B cell (primary cell): Measurements from ENCODE around the gene NCK2. TPM values are rescaled to one million over a fixed set of nuclear protein-coding genes. Genes with fewer than 3 reads are reported as not detected.

ENCODE experiments used
- ATAC-seq: fragments of 200-7000 bp; cut with Tn5 transposase; one replicate; pipeline ENCODE4 v1.10.0; 2021; ENCODE audit warnings: low read depth, mild to moderate bottlenecking, moderate number of reproducible peaks, moderate library complexity
- CTCF ChIA-PET: fragments of 350-600 bp; sonication (Branson Sonifier 250); formaldehyde crosslinking; loops from one replicate; lab custom pipeline; 2021; ENCODE audit warnings: antibody characterized with exemption, inconsistent platforms; lab: Charles Lee
- POLR2A ChIA-PET: fragments of 350-600 bp; sonication (Branson Sonifier 250); formaldehyde crosslinking; loops from one replicate; lab custom pipeline; 2021; ENCODE audit warnings: antibody characterized with exemption; lab: Charles Lee
- DNase-seq: peaks from one replicate; pipeline ENCODE4 v3.0.0; 2013
- H2AFZ ChIP-seq: 2 replicates; pipeline ENCODE4 v1.6.1; 2012; ENCODE audit warnings: mild to moderate bottlenecking, low read depth, low read length; ENCODE audit not compliant: insufficient read depth, poor library complexity, severe bottlenecking
- H3K27ac ChIP-seq, 2 donors: 1 replicate in 1 of 2; 2 replicates in 1 of 2; pipeline ENCODE4 v1.5.1; 2012 to 2013; ENCODE audit warnings: low read length in 2 of 2, mild to moderate bottlenecking in 2 of 2, moderate library complexity in 1 of 2
- H3K27me3 ChIP-seq, 4 experiments: fragments of 200-600 bp in 1 of 4; sonication (generic) in 1 of 4; replicated peaks in 1 of 4; 1 replicate in 2 of 4; 2 replicates in 2 of 4; pipeline versions ENCODE4 v1.6.1 to v1.7.0; 2013 to 2016; ENCODE audit warnings: low read length in 3 of 4, mild to moderate bottlenecking in 2 of 4, mixed read lengths in 1 of 4, moderate library complexity in 1 of 4; ENCODE audit not compliant: insufficient read depth in 4 of 4, control insufficient read depth in 3 of 4; ENCODE audit errors: control extremely low read depth in 1 of 4
- H3K36me3 ChIP-seq, 2 experiments: replicated peaks in 1 of 2; 1 replicate in 1 of 2; 2 replicates in 1 of 2; pipeline versions ENCODE4 v1.6.1 to v1.7.1; 2013; ENCODE audit warnings: low read length in 1 of 2; ENCODE audit not compliant: insufficient read depth in 2 of 2, control insufficient read depth in 1 of 2; ENCODE audit errors: control extremely low read depth in 1 of 2, extremely low read depth in 1 of 2
- H3K4me1 ChIP-seq, 2 donors: fragments of 200-600 bp in 1 of 2; sonication (generic) in 1 of 2; 1 replicate in 1 of 2; 2 replicates in 1 of 2; pipeline versions ENCODE4 v1.5.1 to v1.6.1; 2013 to 2017; ENCODE audit warnings: low read length in 2 of 2; ENCODE audit not compliant: control insufficient read depth in 2 of 2, insufficient read depth in 2 of 2
- H3K4me2 ChIP-seq: replicated peaks from 2 replicates; pipeline ENCODE3; 2012; ENCODE audit warnings: mild to moderate bottlenecking, low read depth, low read length; ENCODE audit not compliant: poor library complexity, severe bottlenecking
- H3K4me3 ChIP-seq, 5 experiments: fragments of 200-600 bp in 1 of 5; sonication (generic) in 1 of 5; 1 replicate in 3 of 5; 2 replicates in 2 of 5; pipeline versions ENCODE4 v1.5.1 to v1.7.0; 2011 to 2016; ENCODE audit warnings: low read length in 4 of 5, mild to moderate bottlenecking in 4 of 5, low read depth in 2 of 5, control low read depth in 1 of 5, moderate library complexity in 1 of 5; ENCODE audit not compliant: insufficient read depth in 1 of 5; ENCODE audit errors: control extremely low read depth in 1 of 5, extremely low read depth in 1 of 5
- H3K79me2 ChIP-seq: fragments of 200-600 bp; sonication (generic); one replicate; pipeline ENCODE4 v1.6.0; 2016; ENCODE audit warnings: low read length; ENCODE audit not compliant: control insufficient read depth, insufficient read depth
- H3K9ac ChIP-seq: fragments of 200-600 bp; sonication (generic); 2 replicates; pipeline ENCODE4 v1.6.1; 2017; ENCODE audit warnings: mild to moderate bottlenecking, low read length, moderate library complexity
- H3K9me3 ChIP-seq, 3 donors: one replicate each; pipeline versions ENCODE4 v1.6.1 to v1.7.1; 2013; ENCODE audit warnings: low read length in 2 of 3; ENCODE audit not compliant: control insufficient read depth in 2 of 3, insufficient read depth in 1 of 3; ENCODE audit errors: control extremely low read depth in 1 of 3
- H4K20me1 ChIP-seq: 2 replicates; pipeline ENCODE4 v1.6.0; 2012; ENCODE audit warnings: mild to moderate bottlenecking, low read length; ENCODE audit not compliant: insufficient read depth, control insufficient read depth, poor library complexity, severe bottlenecking
- H3K27ac Mint-ChIP-seq: one replicate; pipeline ENCODE4 v1.8.0; 2021; ENCODE audit warnings: mixed read lengths
- H3K27me3 Mint-ChIP-seq: one replicate; pipeline ENCODE4 v1.8.0; 2021; ENCODE audit warnings: mixed read lengths
- H3K4me1 Mint-ChIP-seq: one replicate; pipeline ENCODE4 v1.8.0; 2021; ENCODE audit warnings: mixed read lengths
- H3K4me3 Mint-ChIP-seq: one replicate; pipeline ENCODE4 v1.8.0; 2021; ENCODE audit warnings: mixed read lengths
- H3K9me3 Mint-ChIP-seq: one replicate; pipeline ENCODE4 v1.8.0; 2022; ENCODE audit warnings: mixed read lengths; ENCODE audit not compliant: insufficient read depth
- EZH2 ChIP-seq: IDR thresholded peaks from 2 replicates; pipeline ENCODE4 v1.6.1; 2012; ENCODE audit warnings: borderline replicate concordance, low read depth, mild to moderate bottlenecking, moderate library complexity, low read length; ENCODE audit not compliant: insufficient read depth, poor library complexity, severe bottlenecking
- WGBS: methylation state at CpG from one replicate; pipeline ENCODE4 v1.1.5; 2013; ENCODE audit warnings: missing lambda C conversion rate; ENCODE audit not compliant: insufficient coverage; 5-methylcytosine and 5-hydroxymethylcytosine counted together
- intact Hi-C: fragments of 100-400 bp; cut with micrococcal nuclease; formaldehyde crosslinking; loops from one replicate; pipeline ENCODE4 v1.10.0; 2022
- polyA plus RNA-seq: library from polyadenylated mRNA; depleted of rRNA; stranded (reverse); fragments of >200 nt; gene quantifications from 2 replicates; pipeline ENCODE4 v1.2.3, GENCODE V29; 2012
- total RNA-seq, 2 donors: library from RNA; stranded (reverse); fragments of 120-200 nt in 1 of 2; gene quantifications; 1 replicate in 1 of 2; 2 replicates in 1 of 2; pipeline versions ENCODE4 v1.2.3 to v1.2.4, GENCODE V29; 2013 to 2022
- TF ChIP-seq, protein P1 (sequence below): fragments of 200-600 bp; IDR thresholded peaks from one replicate; pipeline ENCODE4 v1.8.0; 2022; ENCODE audit warnings: antibody characterized with exemption, mild to moderate bottlenecking

NCK2 gene
- total and polyA plus RNA-seq, 2 donors (not counting 1 experiment from before 2014, with no cell fraction given) = 64.2 to 72.3 TPM

DNA sequence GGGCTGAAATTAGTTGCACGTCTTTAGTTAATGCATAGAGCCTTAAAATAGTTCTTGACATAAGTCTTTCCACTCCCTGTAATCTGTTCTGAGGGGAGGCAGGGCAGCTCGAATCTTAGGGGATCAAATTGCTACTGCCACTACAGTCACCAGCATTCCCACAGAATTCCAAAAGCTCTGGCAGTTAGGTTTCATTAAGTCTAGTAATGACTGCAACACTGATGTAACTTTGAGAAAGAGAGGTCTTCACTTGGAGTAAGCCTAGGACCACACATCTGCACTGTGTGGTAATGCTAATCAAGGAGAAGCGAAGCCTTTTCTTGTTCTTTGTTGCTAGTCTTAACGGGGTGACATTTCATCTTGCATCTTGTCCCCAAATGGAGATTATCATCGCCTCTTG is 19.3 kb upstream of the NCK2 start:
- H3K9me3 ChIP-seq = peaks cover 0 to 16% (median 7%) of the 10 kb centered on the region in 3 donors
- H3K4me2 ChIP-seq = no peak overlapping the region
- H4K20me1 ChIP-seq = no peaks in the 10 kb centered on the region
- POLR2A ChIA-PET = no interaction called here
- Mint-ChIP-seq H3K27ac (no peak overlapping the region), H3K4me1 (peaks cover 5% of the 10 kb centered on the region), H3K27me3 (no peaks in the 10 kb centered on the region), H3K9me3 (peaks cover 2% of the 10 kb centered on the region), H3K4me3 (no peak overlapping the region)
- H3K27me3 ChIP-seq = peaks cover 0 to 3% (median 0%) of the 10 kb centered on the region in 4 experiments
- no peak overlapping the region for H2AFZ ChIP-seq
- H3K4me3 ChIP-seq = no peak overlapping the region
- no peak for ATAC-seq
- TF ChIP-seq EZH2 = no peak
- TF ChIP-seq, protein P1, sequence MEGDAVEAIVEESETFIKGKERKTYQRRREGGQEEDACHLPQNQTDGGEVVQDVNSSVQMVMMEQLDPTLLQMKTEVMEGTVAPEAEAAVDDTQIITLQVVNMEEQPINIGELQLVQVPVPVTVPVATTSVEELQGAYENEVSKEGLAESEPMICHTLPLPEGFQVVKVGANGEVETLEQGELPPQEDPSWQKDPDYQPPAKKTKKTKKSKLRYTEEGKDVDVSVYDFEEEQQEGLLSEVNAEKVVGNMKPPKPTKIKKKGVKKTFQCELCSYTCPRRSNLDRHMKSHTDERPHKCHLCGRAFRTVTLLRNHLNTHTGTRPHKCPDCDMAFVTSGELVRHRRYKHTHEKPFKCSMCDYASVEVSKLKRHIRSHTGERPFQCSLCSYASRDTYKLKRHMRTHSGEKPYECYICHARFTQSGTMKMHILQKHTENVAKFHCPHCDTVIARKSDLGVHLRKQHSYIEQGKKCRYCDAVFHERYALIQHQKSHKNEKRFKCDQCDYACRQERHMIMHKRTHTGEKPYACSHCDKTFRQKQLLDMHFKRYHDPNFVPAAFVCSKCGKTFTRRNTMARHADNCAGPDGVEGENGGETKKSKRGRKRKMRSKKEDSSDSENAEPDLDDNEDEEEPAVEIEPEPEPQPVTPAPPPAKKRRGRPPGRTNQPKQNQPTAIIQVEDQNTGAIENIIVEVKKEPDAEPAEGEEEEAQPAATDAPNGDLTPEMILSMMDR = no peak
- CTCF ChIA-PET = no interaction called here
- H3K9ac ChIP-seq = no peak overlapping the region
- H3K4me1 ChIP-seq = no peaks in the 10 kb centered on the region
- H3K79me2 ChIP-seq = no peaks in the 10 kb centered on the region
- H3K27ac ChIP-seq = no peak overlapping the region
- H3K36me3 ChIP-seq = no peaks in the 10 kb centered on the region
- WGBS = no CpG with 5 or more reads among the region's 5 CpGs
- intact Hi-C loops = no loop called here
- DNase-seq = no peak

DNA sequence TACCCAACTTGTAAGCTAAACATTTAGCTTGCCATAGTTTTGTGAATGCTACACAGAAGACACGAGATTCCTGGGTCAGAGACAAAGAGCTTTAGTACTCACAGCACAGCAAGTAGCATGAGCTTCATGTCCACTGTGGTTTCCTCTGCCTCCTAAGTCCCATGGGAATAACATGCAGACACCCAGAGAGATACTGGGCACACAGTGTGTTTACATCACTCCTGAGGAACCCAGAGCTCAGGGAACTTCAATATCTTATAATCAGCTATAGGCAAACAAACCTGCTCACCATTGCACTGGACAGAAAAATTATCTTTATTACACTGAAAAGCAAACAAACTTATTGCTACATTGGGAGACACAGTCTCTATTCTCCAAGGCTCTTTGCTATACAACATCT is 14.5 kb upstream of the NCK2 start:
- no peaks in the 10 kb centered on the region for H3K27me3 Mint-ChIP-seq
- POLR2A ChIA-PET = no interaction called here
- peaks cover 44% of the 10 kb centered on the region for H3K4me1 Mint-ChIP-seq
- no peak overlapping the region for H3K4me3 ChIP-seq
- no peak overlapping the region for H3K27ac ChIP-seq
- peaks cover 26 to 27% of the 10 kb centered on the region in 2 donors for H3K4me1 ChIP-seq
- peaks cover 0 to 16% (median 7%) of the 10 kb centered on the region in 3 donors for H3K9me3 ChIP-seq
- H2AFZ ChIP-seq = no peak overlapping the region
- H3K27me3 ChIP-seq = no peaks in the 10 kb centered on the region
- H3K36me3 ChIP-seq = no peaks in the 10 kb centered on the region
- CTCF ChIA-PET = no interaction called here
- no peak for ATAC-seq
- H3K4me2 ChIP-seq = no peak overlapping the region
- peaks cover 2% of the 10 kb centered on the region for H3K9me3 Mint-ChIP-seq
- no peak overlapping the region for H3K4me3 Mint-ChIP-seq
- H4K20me1 ChIP-seq = no peaks in the 10 kb centered on the region
- no peaks in the 10 kb centered on the region for H3K79me2 ChIP-seq
- no peak for TF ChIP-seq EZH2
- TF ChIP-seq, protein P1 = no peak
- H3K27ac Mint-ChIP-seq = no peak overlapping the region
- WGBS = 88% methylated on average over 1 of the region's 1 CpG
- DNase-seq = no peak
- intact Hi-C loops = no loop called here
- H3K9ac ChIP-seq = no peak overlapping the region
